HS-5 (cell line): ENCODE measurements around the gene RTL10.
"Not testable (repeated sequence)": the region's sequence is repeated elsewhere in the genome, so short reads cannot be mapped to it uniquely, and the experiment has no call there.

Source experiments
- DNase-seq: peaks from one replicate; pipeline ENCODE4 v3.0.0-alpha.2; 2012; ENCODE audit warnings: low read depth

RTL10 gene

DNA sequence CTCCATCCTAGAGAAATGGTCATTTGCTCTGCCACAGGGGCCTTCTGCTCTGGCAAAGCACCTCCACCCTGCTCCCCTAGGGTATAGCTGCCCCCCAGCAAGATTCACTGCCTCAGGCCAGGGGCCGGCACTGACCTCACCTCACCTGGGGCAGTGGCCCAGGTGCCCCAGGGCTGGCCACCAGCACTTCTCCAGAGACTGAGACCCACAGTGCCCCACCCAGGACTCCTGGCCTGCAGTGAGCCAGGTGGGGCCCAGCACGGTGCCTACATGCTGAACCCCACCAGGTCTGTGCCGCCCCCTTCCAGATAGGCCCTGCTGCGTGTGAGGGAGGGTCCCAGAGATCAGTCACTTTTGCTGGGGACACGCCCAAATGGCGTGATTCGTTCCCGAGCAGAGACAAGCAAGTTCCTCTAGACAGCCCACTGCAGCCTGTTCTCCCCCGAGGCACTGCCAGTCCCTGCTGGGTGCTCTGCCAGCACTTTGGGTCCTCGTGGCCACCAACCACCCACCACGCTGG lies 10.8 kb downstream of the RTL10 start:
- DNase-seq = no peak

GRCh38 chr22:19843107-19843856 lies 11.4 kb downstream of the RTL10 start:
- no peak for DNase-seq

- no peak for DNase-seq
These were observed 12.1 kb downstream of the RTL10 start for GRCh38 chr22:19842393-19843106.

- no peak for DNase-seq
These were observed 12.9 kb downstream of the RTL10 start for GRCh38 chr22:19841641-19842392.

DNA sequence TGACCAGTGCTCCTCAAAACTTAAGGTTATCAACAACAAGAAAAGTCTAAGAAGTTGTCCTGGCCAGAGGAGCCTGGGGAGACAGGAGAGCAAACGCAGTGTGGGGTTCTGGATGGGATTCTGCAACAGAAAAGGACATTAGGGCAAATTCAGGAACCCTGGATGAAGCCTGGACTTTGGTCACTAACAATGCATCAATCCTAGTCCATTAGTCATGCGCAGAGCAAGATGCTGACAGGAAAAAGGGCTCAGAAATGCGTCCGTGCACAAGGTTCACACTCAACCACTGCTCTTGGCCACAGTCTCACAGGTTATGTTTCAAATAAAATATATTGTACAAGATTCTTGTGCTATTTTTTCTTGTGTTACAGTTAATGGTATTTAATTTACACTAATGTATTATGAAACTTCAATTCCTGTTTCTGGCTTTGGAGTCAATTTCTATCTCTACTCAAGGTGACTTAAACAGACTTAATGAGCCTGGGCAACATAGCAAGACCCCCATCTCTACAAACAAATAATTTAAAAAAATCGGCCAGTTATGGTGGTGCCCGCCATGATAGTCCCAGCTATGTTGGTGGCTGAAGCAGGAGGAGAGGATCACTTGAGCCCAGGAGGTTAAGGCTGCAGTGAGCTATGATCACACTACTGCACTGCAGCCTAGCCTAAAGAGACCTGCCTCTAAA lies 13.6 kb downstream of the RTL10 start:
- no peak for DNase-seq

DNA sequence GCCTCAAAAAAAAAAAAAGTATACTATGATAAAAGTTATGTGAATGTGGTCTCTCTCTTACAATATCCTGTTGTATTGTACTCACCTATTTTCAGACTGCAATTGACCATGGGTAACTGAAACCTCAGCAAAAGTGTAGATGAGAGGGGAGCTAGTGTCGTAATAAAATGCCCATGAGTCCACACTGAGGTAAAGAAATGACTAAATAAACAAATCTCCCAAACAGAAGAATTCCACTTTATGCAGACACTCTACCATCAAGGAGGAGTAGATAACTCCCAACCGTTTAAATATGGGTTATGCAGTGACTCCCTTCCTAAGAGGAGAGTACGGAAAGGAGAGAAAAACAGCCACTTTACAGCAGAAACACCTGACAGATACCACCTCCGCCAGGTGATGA lies 14.6 kb downstream of the RTL10 start:
- no peak for DNase-seq

GRCh38 chr22:19837915-19838314 lies 16.8 kb downstream of the RTL10 start:
- no peak for DNase-seq

DNA sequence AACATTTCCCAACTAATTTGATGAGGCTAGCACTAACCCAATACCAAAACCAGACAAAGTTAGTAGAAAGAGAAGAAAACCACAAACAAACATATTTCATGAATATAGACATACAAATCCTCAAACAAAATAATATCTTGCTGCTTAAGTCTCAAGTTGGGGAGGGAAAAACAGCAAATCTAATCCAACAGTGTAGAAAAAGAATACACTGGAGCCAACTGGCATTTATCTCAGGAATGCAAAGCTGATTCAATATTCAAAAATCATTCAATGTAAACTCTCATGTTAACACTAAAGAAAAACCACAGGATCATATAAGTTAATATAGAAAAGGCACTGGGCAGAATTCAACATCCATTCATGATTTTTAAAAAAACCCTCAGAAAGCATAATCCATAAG lies 18.2 kb downstream of the RTL10 start:
- no peak for DNase-seq

DNA sequence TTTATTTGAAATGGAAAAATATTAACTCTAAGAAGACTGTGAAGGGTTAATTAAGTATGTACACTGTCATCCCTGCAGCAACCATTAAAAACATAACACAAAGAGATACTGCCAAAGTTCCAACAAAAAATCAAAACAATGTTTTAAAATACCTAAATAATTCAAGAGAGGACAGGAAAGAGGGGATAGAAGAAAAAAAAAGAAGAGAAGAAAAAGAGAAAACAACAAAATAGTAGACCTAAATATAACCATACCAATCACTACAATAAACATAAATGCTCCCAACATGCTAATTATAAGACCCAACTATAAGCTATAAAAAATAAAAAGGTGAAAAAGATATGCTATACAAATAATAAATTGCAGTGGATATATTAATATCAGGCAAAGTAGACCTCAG lies 20.1 kb downstream of the RTL10 start:
- no peak for DNase-seq

GRCh38 chr22:19833327-19833726 lies 21.3 kb downstream of the RTL10 start:
- not testable (repeated sequence) for DNase-seq

DNA sequence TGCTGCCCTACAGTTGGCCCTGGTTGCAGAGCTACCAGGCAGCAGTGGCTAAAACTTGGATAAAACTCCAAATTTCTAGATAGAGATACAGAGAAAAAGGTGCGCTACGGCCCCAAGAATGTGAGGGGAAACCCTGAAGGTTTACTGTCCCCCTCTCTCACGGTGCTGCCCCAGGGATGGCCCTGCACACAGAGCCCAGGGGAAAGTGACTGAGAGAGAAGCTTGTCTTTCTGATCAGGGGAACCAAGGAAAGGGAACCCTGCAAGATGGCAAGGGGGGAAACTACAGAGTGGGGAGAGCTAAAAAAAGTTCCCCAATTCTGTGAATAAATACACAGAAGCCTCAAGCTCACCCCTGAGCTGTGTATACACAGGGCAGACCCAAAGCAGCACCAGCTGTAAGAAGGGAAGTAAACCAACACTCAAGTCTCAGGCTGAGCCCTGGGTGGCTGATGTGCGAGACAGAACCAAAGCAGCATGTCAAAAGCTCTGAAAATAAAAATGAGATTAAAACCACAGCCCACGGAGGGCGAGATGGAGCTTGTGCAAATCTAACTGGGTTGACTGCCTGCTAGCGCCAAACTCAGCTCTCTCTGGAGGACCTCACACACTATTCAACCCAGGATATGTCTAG lies 22.1 kb downstream of the RTL10 start:
- DNase-seq = no peak

- not testable (repeated sequence) for DNase-seq
These were observed 22.7 kb downstream of the RTL10 start for GRCh38 chr22:19831979-19832378.

DNA sequence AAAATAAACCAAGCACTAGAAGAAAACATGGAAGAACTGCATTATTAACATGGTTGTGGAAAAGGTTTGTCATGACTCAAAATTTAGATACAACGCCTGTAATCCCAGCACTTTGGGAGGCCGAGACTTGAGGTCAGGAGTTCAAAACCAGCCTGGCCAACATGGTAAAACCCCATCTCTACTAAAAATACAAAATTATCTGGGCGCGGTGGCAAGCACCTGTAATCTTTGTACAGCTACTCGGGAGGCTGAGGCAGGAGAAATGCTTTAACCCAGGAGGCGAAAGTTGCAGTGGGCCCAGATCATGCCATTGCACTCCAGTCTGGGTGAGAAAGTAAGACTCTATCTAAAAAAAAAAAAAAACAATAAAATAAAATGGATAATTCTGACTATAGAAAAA lies 23.7 kb downstream of the RTL10 start:
- no peak for DNase-seq

GRCh38 chr22:19828035-19828401 lies 26.7 kb downstream of the RTL10 start:
- no peak for DNase-seq

- DNase-seq = no peak
These were observed 27.2 kb downstream of the RTL10 start for GRCh38 chr22:19827341-19828034.

DNA sequence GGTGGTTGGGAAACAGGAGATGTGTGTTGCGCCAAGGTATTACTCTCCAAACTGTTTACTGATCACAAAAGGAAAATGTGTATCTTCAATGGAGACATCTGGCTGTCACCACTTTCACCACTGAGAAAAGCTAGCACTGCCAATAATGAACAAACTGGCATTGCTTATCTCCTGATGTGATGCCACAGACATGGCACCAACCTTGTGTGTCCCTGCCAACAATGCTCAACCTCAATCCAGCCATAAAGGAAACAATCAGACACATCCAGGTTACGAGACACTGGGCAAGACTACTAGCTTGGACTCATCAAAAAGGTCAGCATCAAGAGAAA lies 28.1 kb downstream of the RTL10 start:
- DNase-seq = no peak

GRCh38 chr22:19825904-19826618 lies 28.6 kb downstream of the RTL10 start:
- DNase-seq = no peak

GRCh38 chr22:19824926-19825339 lies 29.7 kb downstream of the RTL10 start:
- DNase-seq = no peak

DNA sequence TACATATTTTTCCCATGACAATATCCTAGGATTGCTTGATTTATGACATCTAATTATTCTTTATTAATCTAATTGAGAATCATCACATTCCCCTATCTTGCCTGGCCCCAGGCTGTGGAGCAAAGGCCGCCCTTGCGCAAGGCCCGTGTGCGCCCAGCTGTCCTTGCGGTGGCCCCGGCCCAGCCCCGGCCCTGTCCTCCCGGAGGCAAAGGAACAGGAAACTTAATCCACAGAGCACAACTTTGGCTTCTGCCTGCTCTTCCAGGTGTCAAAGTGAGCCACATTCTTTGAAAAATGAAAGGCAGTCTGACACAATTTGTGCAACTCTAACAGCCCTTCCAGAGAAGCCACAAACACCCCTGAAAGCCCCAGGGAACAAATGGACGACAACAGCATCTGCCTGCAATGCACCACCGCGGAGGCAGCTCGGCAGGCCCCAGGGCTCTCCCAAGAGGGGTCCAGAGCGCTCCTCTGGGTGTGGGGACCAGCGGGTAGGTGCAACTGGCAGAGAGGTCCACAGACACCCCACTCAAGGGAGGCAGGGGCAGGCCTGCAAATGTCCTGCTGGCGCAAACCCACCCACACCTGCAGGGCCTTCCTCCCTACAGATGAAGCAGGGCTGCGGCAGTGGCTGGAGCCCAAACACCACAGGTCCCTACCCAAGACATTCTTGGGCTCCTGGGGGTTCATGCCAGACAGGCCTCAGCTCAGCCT lies 30.3 kb downstream of the RTL10 start:
- no peak for DNase-seq

DNA sequence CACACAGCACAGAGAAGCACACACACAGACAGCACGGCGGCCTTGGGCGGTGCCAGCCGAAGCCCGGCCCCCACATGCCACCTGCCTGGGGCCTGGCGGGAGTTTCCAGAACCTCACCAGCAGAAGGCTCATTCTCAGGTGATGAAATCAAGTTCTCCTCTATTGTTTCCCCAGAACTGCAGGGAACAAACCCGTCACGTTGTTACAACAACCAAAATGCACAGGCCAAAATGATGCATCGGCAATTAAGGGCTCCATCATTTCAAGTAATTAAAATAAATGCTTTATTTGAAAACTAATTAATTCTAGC lies 30.8 kb downstream of the RTL10 start:
- DNase-seq = no peak
